ENCODE results near the gene TSPAN13.

DNA sequence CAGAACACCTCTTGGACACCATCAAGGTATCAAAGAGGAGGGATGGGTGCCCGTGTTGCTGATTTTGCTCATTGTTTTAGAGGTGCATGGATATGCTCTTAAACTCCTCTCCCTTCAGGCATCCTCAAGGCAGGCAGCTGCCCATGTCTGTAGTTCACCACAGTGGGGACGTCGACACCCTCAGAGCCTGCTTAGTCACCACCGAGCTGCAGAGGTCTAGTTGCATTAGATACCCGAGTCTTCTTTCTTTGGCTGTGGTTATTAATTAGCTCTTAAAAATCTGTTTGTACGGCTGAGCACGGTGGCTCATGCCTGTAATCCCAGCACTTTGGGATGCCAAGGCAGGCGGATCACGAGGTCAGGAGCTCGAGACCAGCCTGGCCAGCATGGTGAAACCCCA lies 24.7 kb upstream of the TSPAN13 start:
- TF ChIP-seq, protein P1, sequence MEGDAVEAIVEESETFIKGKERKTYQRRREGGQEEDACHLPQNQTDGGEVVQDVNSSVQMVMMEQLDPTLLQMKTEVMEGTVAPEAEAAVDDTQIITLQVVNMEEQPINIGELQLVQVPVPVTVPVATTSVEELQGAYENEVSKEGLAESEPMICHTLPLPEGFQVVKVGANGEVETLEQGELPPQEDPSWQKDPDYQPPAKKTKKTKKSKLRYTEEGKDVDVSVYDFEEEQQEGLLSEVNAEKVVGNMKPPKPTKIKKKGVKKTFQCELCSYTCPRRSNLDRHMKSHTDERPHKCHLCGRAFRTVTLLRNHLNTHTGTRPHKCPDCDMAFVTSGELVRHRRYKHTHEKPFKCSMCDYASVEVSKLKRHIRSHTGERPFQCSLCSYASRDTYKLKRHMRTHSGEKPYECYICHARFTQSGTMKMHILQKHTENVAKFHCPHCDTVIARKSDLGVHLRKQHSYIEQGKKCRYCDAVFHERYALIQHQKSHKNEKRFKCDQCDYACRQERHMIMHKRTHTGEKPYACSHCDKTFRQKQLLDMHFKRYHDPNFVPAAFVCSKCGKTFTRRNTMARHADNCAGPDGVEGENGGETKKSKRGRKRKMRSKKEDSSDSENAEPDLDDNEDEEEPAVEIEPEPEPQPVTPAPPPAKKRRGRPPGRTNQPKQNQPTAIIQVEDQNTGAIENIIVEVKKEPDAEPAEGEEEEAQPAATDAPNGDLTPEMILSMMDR (IDR thresholded peaks at IDR 0.05) = no peak
- TF ChIP-seq, protein P2, sequence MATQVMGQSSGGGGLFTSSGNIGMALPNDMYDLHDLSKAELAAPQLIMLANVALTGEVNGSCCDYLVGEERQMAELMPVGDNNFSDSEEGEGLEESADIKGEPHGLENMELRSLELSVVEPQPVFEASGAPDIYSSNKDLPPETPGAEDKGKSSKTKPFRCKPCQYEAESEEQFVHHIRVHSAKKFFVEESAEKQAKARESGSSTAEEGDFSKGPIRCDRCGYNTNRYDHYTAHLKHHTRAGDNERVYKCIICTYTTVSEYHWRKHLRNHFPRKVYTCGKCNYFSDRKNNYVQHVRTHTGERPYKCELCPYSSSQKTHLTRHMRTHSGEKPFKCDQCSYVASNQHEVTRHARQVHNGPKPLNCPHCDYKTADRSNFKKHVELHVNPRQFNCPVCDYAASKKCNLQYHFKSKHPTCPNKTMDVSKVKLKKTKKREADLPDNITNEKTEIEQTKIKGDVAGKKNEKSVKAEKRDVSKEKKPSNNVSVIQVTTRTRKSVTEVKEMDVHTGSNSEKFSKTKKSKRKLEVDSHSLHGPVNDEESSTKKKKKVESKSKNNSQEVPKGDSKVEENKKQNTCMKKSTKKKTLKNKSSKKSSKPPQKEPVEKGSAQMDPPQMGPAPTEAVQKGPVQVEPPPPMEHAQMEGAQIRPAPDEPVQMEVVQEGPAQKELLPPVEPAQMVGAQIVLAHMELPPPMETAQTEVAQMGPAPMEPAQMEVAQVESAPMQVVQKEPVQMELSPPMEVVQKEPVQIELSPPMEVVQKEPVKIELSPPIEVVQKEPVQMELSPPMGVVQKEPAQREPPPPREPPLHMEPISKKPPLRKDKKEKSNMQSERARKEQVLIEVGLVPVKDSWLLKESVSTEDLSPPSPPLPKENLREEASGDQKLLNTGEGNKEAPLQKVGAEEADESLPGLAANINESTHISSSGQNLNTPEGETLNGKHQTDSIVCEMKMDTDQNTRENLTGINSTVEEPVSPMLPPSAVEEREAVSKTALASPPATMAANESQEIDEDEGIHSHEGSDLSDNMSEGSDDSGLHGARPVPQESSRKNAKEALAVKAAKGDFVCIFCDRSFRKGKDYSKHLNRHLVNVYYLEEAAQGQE (IDR thresholded peaks at IDR 0.05; ENCODE audit: insufficient read depth in 1 of 2, low read depth in 2 of 2, low read length in 1 of 2) = no peak
